ENCODE data around the gene STAB2. TPM values are rescaled to one million over a fixed set of nuclear protein-coding genes. Genes with fewer than 3 reads are reported as not detected.

The STAB2 gene
- total RNA-seq, 2 donors from 2014 or later, result under 0.01 TPM; not detected in 1

GRCh38 chr12:103734863-103735262, 147.8 kb downstream of the STAB2 start:
- DNase-seq (no peak), ATAC-seq (no peak)
- H3K4me1 ChIP-seq, result no peaks in the 10 kb centered on the region
- H3K27ac ChIP-seq, result no peak overlapping the region
- intact Hi-C loops (cut with DNase I), result no loop called here
- H3K27me3 ChIP-seq, result no peaks in the 10 kb centered on the region
- no peaks in the 10 kb centered on the region for H3K36me3 ChIP-seq (replicated peaks in 1 of 2; ENCODE audit: insufficient read depth in 1 of 2, low read depth in 2 of 2)
- WGBS, 2 donors, result 75 to 80% methylated on average over 2 of the region's 2 CpGs
- H3K9me3 ChIP-seq, result no peaks in the 10 kb centered on the region
- TF ChIP-seq, protein P1, sequence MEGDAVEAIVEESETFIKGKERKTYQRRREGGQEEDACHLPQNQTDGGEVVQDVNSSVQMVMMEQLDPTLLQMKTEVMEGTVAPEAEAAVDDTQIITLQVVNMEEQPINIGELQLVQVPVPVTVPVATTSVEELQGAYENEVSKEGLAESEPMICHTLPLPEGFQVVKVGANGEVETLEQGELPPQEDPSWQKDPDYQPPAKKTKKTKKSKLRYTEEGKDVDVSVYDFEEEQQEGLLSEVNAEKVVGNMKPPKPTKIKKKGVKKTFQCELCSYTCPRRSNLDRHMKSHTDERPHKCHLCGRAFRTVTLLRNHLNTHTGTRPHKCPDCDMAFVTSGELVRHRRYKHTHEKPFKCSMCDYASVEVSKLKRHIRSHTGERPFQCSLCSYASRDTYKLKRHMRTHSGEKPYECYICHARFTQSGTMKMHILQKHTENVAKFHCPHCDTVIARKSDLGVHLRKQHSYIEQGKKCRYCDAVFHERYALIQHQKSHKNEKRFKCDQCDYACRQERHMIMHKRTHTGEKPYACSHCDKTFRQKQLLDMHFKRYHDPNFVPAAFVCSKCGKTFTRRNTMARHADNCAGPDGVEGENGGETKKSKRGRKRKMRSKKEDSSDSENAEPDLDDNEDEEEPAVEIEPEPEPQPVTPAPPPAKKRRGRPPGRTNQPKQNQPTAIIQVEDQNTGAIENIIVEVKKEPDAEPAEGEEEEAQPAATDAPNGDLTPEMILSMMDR (IDR thresholded peaks at IDR 0.05), result no peak
- TF ChIP-seq POLR2A (IDR thresholded peaks at IDR 0.05), result no peak
- H3K4me3 ChIP-seq, result no peak overlapping the region

DNA sequence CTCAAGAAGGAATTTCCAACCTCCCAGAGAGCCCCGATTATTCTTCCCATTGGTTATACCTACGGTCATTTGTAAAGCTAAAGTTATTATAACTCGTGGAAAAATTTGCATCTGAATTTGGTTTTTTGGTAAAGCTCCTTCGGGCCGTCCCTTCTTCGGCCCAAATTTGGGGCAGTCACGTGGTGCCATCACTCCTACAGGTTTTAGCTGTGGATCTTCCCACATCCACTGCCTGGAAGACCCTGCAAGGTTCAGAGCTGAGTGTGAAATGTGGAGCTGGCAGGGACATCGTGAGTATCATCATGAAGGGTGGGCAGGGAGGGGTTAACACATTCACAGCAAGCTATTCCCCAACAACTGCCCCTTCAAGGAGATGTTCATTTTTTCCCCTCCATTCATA, 148.2 kb downstream of the STAB2 start:
- Histone ChIP-seq H3K4me1 (no peaks in the 10 kb centered on the region), H3K9me3 (no peaks in the 10 kb centered on the region), H3K36me3 (replicated peaks in 1 of 2; ENCODE audit: insufficient read depth in 1 of 2, low read depth in 2 of 2) (no peaks in the 10 kb centered on the region), H3K27ac (no peak overlapping the region), H3K27me3 (no peaks in the 10 kb centered on the region), H3K4me3 (no peak overlapping the region)
- WGBS, 2 donors, result 61 to 70% methylated on average over 8 of the region's 8 CpGs
- ATAC-seq (no peak), DNase-seq (no peak)
- TF ChIP-seq, protein P1 (IDR thresholded peaks at IDR 0.05), result no peak
- TF ChIP-seq POLR2A (IDR thresholded peaks at IDR 0.05), result no peak
- intact Hi-C loops (cut with DNase I), result no loop called here

- 80 to 89% methylated on average over 1 of the region's 1 CpG for WGBS, 2 donors
- H3K36me3 ChIP-seq (replicated peaks in 1 of 2; ENCODE audit: insufficient read depth in 1 of 2, low read depth in 2 of 2), result no peaks in the 10 kb centered on the region
- ATAC-seq (no peak), DNase-seq (no peak)
- H3K27me3 ChIP-seq, result no peaks in the 10 kb centered on the region
- intact Hi-C loops (cut with DNase I), result no loop called here
- H3K27ac ChIP-seq, result no peak overlapping the region
- H3K4me1 ChIP-seq, result no peaks in the 10 kb centered on the region
- no peaks in the 10 kb centered on the region for H3K9me3 ChIP-seq
- TF ChIP-seq, protein P1 (IDR thresholded peaks at IDR 0.05), result no peak
- no peak for TF ChIP-seq POLR2A (IDR thresholded peaks at IDR 0.05)
- H3K4me3 ChIP-seq, result no peak overlapping the region
Observed at GRCh38 chr12:103736572-103736971, 149.5 kb downstream of the STAB2 start.

- no peak for DNase-seq
Observed at GRCh38 chr12:103737881-103738280, 150.8 kb downstream of the STAB2 start.

More at GRCh38 chr12:103737881-103738280, 150.8 kb downstream of the STAB2 start:
- Histone ChIP-seq H3K36me3 (replicated peaks in 1 of 2; ENCODE audit: insufficient read depth in 1 of 2, low read depth in 2 of 2) (no peaks in the 10 kb centered on the region), H3K9me3 (no peaks in the 10 kb centered on the region), H3K4me3 (no peak overlapping the region), H3K27ac (no peak overlapping the region), H3K27me3 (no peaks in the 10 kb centered on the region), H3K4me1 (peaks cover 3% of the 10 kb centered on the region)
- intact Hi-C loops (cut with DNase I), result no loop called here
- no peak for ATAC-seq
- 35 to 54% methylated on average over 1 of the region's 1 CpG for WGBS, 2 donors
- no peak for TF ChIP-seq POLR2A (IDR thresholded peaks at IDR 0.05)
- TF ChIP-seq, protein P1 (IDR thresholded peaks at IDR 0.05), result no peak

All from body of pancreas (tissue), 4 donors.